Panc1 (cell line): Measurements from ENCODE around the gene ARFGAP1. TPM values are rescaled to one million over a fixed set of nuclear protein-coding genes. Genes with fewer than 3 reads are reported as not detected.

ENCODE experiments used
- ATAC-seq: fragments of 200-7000 bp; cut with Tn5 transposase; 2 replicates; pipeline ENCODE4 v1.9.1; 2020; ENCODE audit warnings: mild to moderate bottlenecking, moderate library complexity
- BruUV-seq: library from RNA; stranded (reverse); fragments of 400-500 nt; replicated peaks from 2 replicates; lab custom pipeline; 2021; lab: Mats Ljungman, UMichigan
- CTCF ChIA-PET: fragments of 300-600 bp; sonication (Branson Sonifier 250); formaldehyde crosslinking; loops from one replicate; lab custom pipeline; 2022; ENCODE audit warnings: antibody characterized with exemption; lab: Charles Lee
- POLR2A ChIA-PET: fragments of 300-600 bp; sonication (Branson Sonifier 250); formaldehyde crosslinking; loops from one replicate; lab custom pipeline; 2022; ENCODE audit warnings: antibody characterized with exemption; lab: Charles Lee
- DNase-seq: peaks from one replicate; pipeline ENCODE4 v3.0.0-alpha.2; 2010; ENCODE audit warnings: low read depth, low spot score
- H3K27ac ChIP-seq: 2 replicates; pipeline ENCODE4 v1.5.1; 2011; ENCODE audit warnings: mild to moderate bottlenecking, low read length, inconsistent platforms
- H3K27me3 ChIP-seq: fragments of 200-500 bp; sonication (Bioruptor generic); 2 replicates; pipeline ENCODE4 v1.6.0; 2014; ENCODE audit warnings: low read length, inconsistent platforms; ENCODE audit not compliant: control insufficient read depth, insufficient read depth
- H3K36me3 ChIP-seq: fragments of 200-500 bp; sonication (Bioruptor generic); 2 replicates; pipeline ENCODE4 v1.5.1; 2014; ENCODE audit warnings: inconsistent platforms, mild to moderate bottlenecking, low read length, moderate library complexity; ENCODE audit not compliant: control insufficient read depth, insufficient read depth
- H3K4me1 ChIP-seq: 2 replicates; pipeline ENCODE4 v1.5.1; 2011; ENCODE audit warnings: inconsistent platforms, mild to moderate bottlenecking, low read length, moderate library complexity; ENCODE audit not compliant: control insufficient read depth, insufficient read depth
- H3K4me3 ChIP-seq, 2 experiments: 2 replicates each; pipeline ENCODE4 v1.5.1; 2011 to 2012; ENCODE audit warnings: low read depth in 2 of 2, low read length in 2 of 2, mild to moderate bottlenecking in 2 of 2, inconsistent platforms in 1 of 2, moderate library complexity in 1 of 2
- H3K9me3 ChIP-seq: fragments of 200-500 bp; sonication (Bioruptor generic); 2 replicates; pipeline ENCODE4 v1.5.1; 2014; ENCODE audit warnings: low read depth, mild to moderate bottlenecking, inconsistent platforms, low read length, moderate library complexity; ENCODE audit not compliant: control insufficient read depth, insufficient read depth
- CTCF ChIP-seq: fragments of 450-650 bp; IDR thresholded peaks from 2 replicates; pipeline ENCODE4 v1.5.1; 2017; ENCODE audit warnings: mild to moderate bottlenecking
- POLR2AphosphoS5 ChIP-seq: IDR thresholded peaks from 2 replicates; pipeline ENCODE4 v1.6.1; 2012; ENCODE audit warnings: mild to moderate bottlenecking, low read depth, low read length, moderate library complexity
- REST ChIP-seq, 2 experiments: IDR thresholded peaks; 2 replicates each; pipeline ENCODE4 v1.6.1; 2011 to 2012; ENCODE audit warnings: low read depth in 2 of 2, control low read depth in 1 of 2, low read length in 1 of 2, mild to moderate bottlenecking in 1 of 2, moderate library complexity in 1 of 2; ENCODE audit not compliant: insufficient read depth in 1 of 2
- SIN3A ChIP-seq: IDR thresholded peaks from 2 replicates; pipeline ENCODE4 v1.6.1; 2012; ENCODE audit warnings: low read depth, mild to moderate bottlenecking, low read length, moderate library complexity, borderline replicate concordance; ENCODE audit not compliant: insufficient read depth
- TCF7L2 ChIP-seq: IDR thresholded peaks from 2 replicates; pipeline ENCODE4 v1.6.1; 2011; ENCODE audit warnings: mild to moderate bottlenecking, low read depth, low read length, inconsistent platforms
- in situ Hi-C: cut with HindIII; loops from 2 replicates; pipeline ENCODE4 v1.10.0; 2016; ENCODE audit warnings: low sequenced_read_pairs, low pct_unique_long_range_greater_than_20kb
- intact Hi-C: fragments of 100-400 bp; cut with micrococcal nuclease; formaldehyde crosslinking; loops from one replicate; pipeline ENCODE4 v1.10.0; 2022; ENCODE audit not compliant: unreplicated experiment
- total RNA-seq: library from RNA; stranded (reverse); gene quantifications from one replicate; pipeline ENCODE4 v1.2.1, GENCODE V29; 2021; ENCODE audit not compliant: unreplicated experiment

ARFGAP1 gene
- total RNA-seq, 1 experiment from 2014 or later: 110 TPM

- BruUV-seq: no TSS peak
- Histone ChIP-seq H3K9me3 (no peaks in the 10 kb centered on the region; the same call in 1 of the 2 replicates), H3K27ac (no peak overlapping the region), H3K27me3 (no peaks in the 10 kb centered on the region; the same call in 1 of the 2 replicates), H3K36me3 (no peaks in the 10 kb centered on the region), H3K4me3 (no peak overlapping the region), H3K4me1 (no peaks in the 10 kb centered on the region)
- CTCF ChIA-PET: interaction anchor here (0.7 kb wide), 1 partner anchor 148 kb away, joined by 3 read pairs; no protein-coding TSS in a partner anchor
- ATAC-seq: no peak
- POLR2A ChIA-PET: no interaction called here
- intact Hi-C loops (no loop called here), in situ Hi-C loops (no loop called here)
- DNase-seq: no peak
- TF ChIP-seq TCF7L2 (no peak), REST (IDR thresholded peaks at IDR 0.05; ENCODE audit: insufficient read depth in 1 of 2, low read depth in 2 of 2, low read length in 1 of 2) (no peak), SIN3A (no peak), POLR2AphosphoS5 (no peak), CTCF (no peak)
These were observed 63.1 kb downstream of the ARFGAP1 start for GRCh38 chr20:63335711-63336110.

GRCh38 chr20:63336232-63336752 lies 63.7 kb downstream of the ARFGAP1 start:
- no peaks in the 10 kb centered on the region; the same call in 1 of the 2 replicates for H3K9me3 ChIP-seq

More at GRCh38 chr20:63336232-63336752, 63.7 kb downstream of the ARFGAP1 start:
- Histone ChIP-seq H3K4me1 (no peaks in the 10 kb centered on the region), H3K27me3 (peaks cover 2% of the 10 kb centered on the region; the same call in 1 of the 2 replicates), H3K27ac (no peak overlapping the region), H3K4me3 (no peak overlapping the region), H3K36me3 (no peaks in the 10 kb centered on the region)
- DNase-seq (no peak), ATAC-seq (no peak)
- no peak for TF ChIP-seq SIN3A
- no peak for TF ChIP-seq CTCF
- no peak for TF ChIP-seq TCF7L2
- no peak for TF ChIP-seq REST (IDR thresholded peaks at IDR 0.05; ENCODE audit: insufficient read depth in 1 of 2, low read depth in 2 of 2, low read length in 1 of 2)
- TF ChIP-seq POLR2AphosphoS5: no peak
- BruUV-seq: no TSS peak
- ChIA-PET CTCF (no interaction called here), POLR2A (no interaction called here)
- intact Hi-C loops (no loop called here), in situ Hi-C loops (no loop called here)
